Adipocyte (in vitro differentiated cells): ENCODE data around the gene NOS1AP.
"Not testable (repeated sequence)": the region's sequence is repeated elsewhere in the genome, so short reads cannot be mapped to it uniquely, and the experiment has no call there.

Source experiments
- DNase-seq: peaks from one replicate; pipeline ENCODE4 v3.0.0-alpha.2; 2015; ENCODE audit warnings: low read depth
- H3K27me3 ChIP-seq: replicated peaks from 2 replicates; pipeline ENCODE4 v1.7.0; 2013; ENCODE audit warnings: mild to moderate bottlenecking, low read length, moderate library complexity; ENCODE audit not compliant: control insufficient read depth, insufficient read depth
- H3K36me3 ChIP-seq: 2 replicates; pipeline ENCODE4 v1.7.0; 2013; ENCODE audit warnings: low read length, mild to moderate bottlenecking, moderate library complexity; ENCODE audit not compliant: control insufficient read depth, insufficient read depth, severe bottlenecking
- H3K4me1 ChIP-seq: 2 replicates; pipeline ENCODE4 v1.7.0; 2013; ENCODE audit warnings: mild to moderate bottlenecking, low read length, moderate library complexity; ENCODE audit not compliant: control insufficient read depth, insufficient read depth
- H3K4me3 ChIP-seq: 2 replicates; pipeline ENCODE4 v1.7.0; 2013; ENCODE audit warnings: mild to moderate bottlenecking, low read length, moderate library complexity
- H3K9ac ChIP-seq: 2 replicates; pipeline ENCODE4 v1.7.0; 2013; ENCODE audit warnings: mild to moderate bottlenecking, low read length, moderate library complexity
- H3K9me3 ChIP-seq: 2 replicates; pipeline ENCODE4 v1.7.0; 2013; ENCODE audit warnings: mild to moderate bottlenecking, low read length, moderate library complexity; ENCODE audit not compliant: control insufficient read depth

NOS1AP gene

DNA sequence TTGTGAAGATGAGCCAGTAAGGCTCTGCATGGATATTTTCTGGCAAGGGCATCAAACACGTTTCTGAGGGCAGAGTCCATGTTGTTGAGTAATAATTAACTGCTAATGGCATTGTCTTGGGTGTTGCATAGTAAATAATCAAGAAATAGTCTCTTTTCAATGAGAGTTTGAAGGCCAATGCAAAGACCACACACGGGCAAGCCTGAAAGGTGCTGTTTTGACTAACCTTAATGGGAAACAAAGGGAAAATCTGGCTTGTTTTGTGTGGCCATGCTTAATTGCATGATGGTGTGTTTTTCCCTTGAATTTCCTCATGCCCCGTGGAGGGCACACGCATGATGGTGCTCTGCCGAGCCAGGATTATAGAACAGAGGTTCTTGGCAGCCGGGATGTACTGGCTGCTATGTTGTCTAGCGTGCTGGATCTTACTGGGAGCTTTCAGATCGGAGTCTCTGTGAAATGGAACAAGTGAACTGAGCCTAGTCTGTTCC is 127.6 kb downstream of the NOS1AP start:
- no peak for DNase-seq
- Histone ChIP-seq H3K27me3 (peaks cover 20% of the 10 kb centered on the region), H3K4me1 (peaks cover 3% of the 10 kb centered on the region), H3K9me3 (no peaks in the 10 kb centered on the region), H3K36me3 (no peaks in the 10 kb centered on the region), H3K4me3 (no peak overlapping the region), H3K9ac (no peak overlapping the region)

DNA sequence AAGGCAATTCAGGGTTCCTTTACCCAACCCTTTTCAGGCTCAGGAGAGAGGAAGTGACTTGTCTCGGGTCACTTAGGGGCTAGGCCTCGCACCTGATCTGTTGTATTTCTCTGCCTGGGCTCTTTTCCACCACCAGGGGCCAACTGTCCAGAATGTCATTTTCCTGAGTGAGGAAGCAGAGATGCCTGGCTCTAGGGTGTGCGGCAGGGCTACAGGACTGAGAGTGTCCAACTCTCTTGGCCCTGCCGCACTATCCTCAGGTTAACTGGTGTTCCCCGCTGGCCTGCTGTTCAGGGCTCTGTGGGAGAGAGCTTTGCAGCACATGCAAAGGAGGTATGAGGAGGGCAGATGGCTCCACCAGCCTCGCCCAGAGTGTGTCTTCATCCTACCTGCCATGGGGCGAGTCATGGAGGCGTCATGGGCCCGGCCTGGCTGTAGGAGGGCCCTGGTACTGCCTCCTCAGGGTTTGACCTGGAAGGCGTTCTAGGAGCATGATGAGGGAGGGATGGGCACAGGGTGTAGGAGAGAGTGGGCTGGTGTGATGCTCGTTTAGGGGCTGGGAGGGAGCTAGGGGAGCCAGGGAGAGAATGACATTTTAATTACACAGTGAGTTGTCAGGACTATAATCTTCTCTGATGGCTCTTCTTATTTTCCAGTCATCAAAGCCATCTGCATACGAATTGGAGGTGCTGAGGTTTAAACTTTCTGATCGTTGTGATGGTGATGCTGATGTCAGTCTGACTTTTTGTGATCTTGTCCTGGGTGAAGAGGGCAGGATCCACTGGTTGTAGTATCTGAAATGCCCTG is 128.3 kb downstream of the NOS1AP start:
- no peak for DNase-seq
- H3K9me3 ChIP-seq, result no peaks in the 10 kb centered on the region
- H3K9ac ChIP-seq, result no peak overlapping the region
- no peaks in the 10 kb centered on the region for H3K36me3 ChIP-seq
- peaks cover 3% of the 10 kb centered on the region for H3K4me1 ChIP-seq
- peaks cover 20% of the 10 kb centered on the region for H3K27me3 ChIP-seq
- H3K4me3 ChIP-seq, result no peak overlapping the region

DNA sequence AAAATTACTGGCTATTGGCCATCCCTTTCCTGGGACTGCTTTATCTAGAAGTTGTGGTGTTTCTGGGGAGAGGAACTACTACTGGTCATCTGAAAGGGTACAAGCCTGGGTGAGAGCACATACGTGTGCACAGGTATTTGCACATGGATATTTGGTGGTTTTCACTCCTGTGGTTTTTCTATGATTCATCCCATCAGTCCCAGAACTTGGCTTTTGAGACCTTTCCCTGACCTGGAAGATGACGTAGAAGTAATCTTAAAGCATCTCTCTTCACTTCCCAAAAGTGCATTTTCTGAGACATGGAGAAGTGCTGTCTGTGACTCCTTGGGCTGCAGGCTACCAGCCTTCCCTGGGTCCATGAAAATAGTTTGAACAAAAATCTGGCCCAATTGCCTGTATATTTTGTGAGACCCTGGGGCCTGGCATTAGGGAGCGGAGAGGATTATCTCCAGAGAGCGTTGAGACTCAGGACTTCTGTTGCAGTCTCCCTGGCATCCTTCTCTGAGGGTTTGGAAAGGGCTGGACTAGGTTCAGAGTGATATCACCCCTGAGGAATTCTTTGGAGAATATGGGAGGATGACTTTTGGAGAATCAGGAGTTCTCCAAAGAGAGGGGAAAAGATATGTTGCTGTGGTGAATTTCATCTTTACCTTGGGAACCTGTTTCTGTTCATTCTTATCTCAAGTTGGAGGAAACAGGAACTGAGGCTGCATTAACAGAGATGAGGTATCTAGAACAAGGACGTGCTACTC is 130.8 kb downstream of the NOS1AP start:
- no peak for DNase-seq
- peaks cover 27% of the 10 kb centered on the region for H3K27me3 ChIP-seq
- H3K4me3 ChIP-seq, result no peak overlapping the region
- no peaks in the 10 kb centered on the region for H3K4me1 ChIP-seq
- H3K36me3 ChIP-seq, result no peaks in the 10 kb centered on the region
- no peak overlapping the region for H3K9ac ChIP-seq
- no peaks in the 10 kb centered on the region for H3K9me3 ChIP-seq

DNA sequence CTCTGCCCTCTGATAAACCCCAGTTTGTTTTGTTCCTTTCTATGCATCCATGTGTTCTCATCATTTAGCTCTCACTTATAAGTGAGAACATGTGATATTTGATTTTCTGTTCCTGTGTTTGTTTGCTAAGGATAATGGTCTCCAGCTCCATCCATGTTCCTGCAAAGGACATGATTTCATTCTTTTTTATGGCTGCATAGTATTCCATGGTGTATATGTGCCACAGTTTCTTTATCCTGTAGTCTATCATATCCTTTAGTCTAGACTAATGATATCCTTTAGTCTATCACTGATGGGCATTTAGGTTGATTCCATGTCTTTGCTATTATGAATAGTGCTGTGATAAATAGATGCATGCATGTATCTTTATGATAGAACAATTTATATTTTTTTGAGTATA is 131.6 kb downstream of the NOS1AP start:
- not testable (repeated sequence) for H3K4me1 ChIP-seq, DNase-seq, H3K9me3 ChIP-seq, H3K36me3 ChIP-seq, H3K4me3 ChIP-seq, H3K9ac ChIP-seq
- peaks cover 26% of the 10 kb centered on the region for H3K27me3 ChIP-seq

DNA sequence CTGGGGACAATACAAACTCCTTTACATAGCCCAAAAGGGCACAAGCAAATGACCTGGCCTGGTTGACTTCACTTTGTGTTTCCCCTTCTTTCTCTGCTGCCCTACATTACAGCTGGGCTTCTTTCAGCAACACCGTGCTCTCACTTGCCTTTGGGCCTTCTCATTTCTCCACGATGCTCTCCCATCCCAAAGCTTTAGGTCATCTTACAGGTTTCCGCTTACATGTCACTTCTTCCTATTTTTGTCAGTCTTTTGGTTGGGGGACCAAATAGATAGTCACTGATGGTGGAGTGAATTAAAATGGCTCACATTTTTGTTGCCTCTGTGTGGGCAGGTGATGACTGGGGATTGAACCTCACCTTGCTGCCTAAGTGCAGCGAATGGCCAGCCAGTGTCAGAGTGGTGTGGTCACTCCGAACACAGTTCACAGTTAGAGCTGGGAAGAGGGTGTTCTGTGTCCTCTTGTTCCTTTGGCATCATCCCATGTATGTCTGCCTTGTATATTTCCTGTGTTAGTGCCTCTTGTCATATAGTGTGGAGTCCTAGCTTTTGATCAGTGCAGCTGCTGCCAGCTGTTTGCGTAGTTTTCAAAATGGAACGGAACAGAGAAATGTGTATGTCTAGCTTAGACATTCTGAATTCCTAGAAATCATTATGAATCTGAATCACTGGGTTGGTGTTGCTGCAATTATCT is 134.8 kb downstream of the NOS1AP start:
- Histone ChIP-seq H3K27me3 (peaks cover 32% of the 10 kb centered on the region), H3K36me3 (no peaks in the 10 kb centered on the region), H3K4me1 (peaks cover 14% of the 10 kb centered on the region), H3K9ac (no peak overlapping the region), H3K4me3 (no peak overlapping the region), H3K9me3 (no peaks in the 10 kb centered on the region)
- DNase-seq, result no peak

DNA sequence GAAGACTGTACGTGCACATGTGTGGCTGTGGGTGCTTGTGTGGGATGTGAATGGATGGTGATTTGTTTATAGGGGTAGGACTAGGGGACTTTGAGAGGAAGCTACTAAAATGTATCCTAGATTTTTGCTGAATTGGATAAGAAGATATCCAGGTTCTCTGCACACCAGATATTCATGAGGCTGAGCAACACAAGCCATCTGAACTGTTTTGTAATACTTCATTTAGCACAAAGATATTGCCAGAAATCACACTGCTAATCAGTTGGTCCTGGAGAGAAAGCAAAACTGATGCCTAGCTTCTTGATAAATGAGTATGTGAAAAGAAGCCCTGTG is 135.3 kb downstream of the NOS1AP start:
- Histone ChIP-seq H3K9ac (no peak overlapping the region), H3K4me1 (peaks cover 17% of the 10 kb centered on the region), H3K36me3 (no peaks in the 10 kb centered on the region), H3K4me3 (no peak overlapping the region), H3K27me3 (peaks cover 32% of the 10 kb centered on the region), H3K9me3 (no peaks in the 10 kb centered on the region)
- DNase-seq, result no peak

DNA sequence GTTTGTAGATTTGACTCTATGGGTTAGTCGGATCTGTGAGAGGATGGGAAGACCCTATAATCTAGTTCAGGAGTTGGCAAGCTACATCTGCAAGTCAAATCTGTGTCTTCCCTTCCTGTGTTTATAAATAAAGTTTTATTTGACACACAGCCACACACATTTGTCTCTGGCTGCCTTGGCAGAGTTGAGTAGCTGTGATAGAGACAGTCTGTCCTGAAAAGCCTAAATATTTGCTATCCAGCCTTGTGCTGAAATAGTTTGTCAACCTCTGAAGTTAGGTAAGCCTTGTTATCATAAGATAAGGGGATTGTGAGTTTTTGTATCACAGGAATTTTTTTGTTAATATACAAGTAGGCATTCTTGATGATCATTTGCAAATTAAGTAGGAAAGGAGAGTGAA is 136.8 kb downstream of the NOS1AP start:
- DNase-seq, result no peak
- no peaks in the 10 kb centered on the region for H3K36me3 ChIP-seq
- H3K4me1 ChIP-seq, result peaks cover 17% of the 10 kb centered on the region
- no peak overlapping the region for H3K9ac ChIP-seq
- peaks cover 35% of the 10 kb centered on the region for H3K27me3 ChIP-seq
- H3K9me3 ChIP-seq, result no peaks in the 10 kb centered on the region
- no peak overlapping the region for H3K4me3 ChIP-seq

DNA sequence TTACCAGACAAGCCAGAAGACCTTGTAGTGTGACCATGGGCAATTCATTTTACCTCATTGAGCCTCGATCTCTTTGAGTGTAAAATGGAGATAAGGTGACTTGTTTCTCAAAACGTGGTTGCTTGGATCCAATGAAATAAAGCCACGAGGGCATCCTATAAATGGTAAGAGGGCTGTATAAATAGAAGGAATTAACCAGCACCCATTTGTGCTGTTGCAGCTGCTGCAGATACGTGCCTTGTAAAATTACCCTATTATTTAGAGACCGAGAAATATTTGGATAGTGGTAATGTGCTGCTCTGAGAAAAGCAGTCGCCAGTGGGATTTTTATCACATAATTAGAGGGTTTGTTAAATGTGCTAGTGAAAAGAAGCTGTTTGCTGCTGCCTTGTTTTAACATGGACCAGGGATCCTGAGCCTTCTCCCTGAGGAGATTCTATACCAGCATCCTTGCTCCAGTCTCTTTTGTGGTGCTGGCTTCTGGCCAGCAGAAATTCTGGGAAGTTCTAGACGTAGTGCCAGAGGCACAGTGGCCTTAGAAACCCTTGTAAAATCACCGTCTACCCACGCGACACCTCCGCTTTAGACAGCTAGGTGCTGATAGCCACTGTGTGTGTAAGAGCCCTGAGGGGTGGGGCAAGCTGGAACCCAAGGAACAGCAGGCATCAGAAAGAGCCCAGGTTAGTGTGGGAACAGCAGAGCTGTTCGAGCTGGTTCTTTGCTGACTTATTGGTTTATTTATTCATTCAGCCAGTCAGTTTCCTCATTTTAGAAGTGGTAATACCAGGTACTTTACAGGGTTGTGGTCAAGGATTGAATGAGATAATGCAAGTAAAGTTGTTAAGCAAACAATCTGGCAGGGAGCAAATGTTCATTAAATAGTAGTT is 137.5 kb downstream of the NOS1AP start:
- DNase-seq, result no peak
- peaks cover 35% of the 10 kb centered on the region for H3K27me3 ChIP-seq

DNA sequence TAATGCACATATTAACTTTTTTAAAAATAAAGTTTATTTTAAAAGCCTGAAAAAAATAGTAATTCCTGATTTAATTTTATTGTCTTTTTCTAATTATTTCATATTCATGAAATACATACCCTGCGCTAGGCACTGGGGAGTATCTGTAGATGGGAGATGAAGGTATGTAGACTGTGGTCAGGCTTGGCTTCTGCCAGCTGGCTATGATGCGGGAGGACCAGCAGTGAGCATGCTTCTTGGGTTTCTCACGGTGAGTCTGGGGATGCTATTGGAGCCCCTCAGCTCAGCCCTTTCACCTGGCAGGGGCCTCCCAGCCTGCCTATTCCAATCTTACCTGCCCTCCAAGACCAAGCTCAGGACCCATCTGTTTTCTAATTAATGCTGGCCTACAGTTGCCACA is 138.4 kb downstream of the NOS1AP start:
- Histone ChIP-seq H3K36me3 (no peaks in the 10 kb centered on the region), H3K27me3 (peaks cover 36% of the 10 kb centered on the region), H3K9me3 (no peaks in the 10 kb centered on the region), H3K4me3 (no peak overlapping the region), H3K9ac (no peak overlapping the region), H3K4me1 (peaks cover 20% of the 10 kb centered on the region)
- DNase-seq, result no peak

More for the DNA sequence above, 137.5 kb downstream of the NOS1AP start:
- Histone ChIP-seq H3K36me3 (no peaks in the 10 kb centered on the region), H3K9me3 (no peaks in the 10 kb centered on the region), H3K9ac (no peak overlapping the region), H3K4me1 (peaks cover 17% of the 10 kb centered on the region), H3K4me3 (no peak overlapping the region)

DNA sequence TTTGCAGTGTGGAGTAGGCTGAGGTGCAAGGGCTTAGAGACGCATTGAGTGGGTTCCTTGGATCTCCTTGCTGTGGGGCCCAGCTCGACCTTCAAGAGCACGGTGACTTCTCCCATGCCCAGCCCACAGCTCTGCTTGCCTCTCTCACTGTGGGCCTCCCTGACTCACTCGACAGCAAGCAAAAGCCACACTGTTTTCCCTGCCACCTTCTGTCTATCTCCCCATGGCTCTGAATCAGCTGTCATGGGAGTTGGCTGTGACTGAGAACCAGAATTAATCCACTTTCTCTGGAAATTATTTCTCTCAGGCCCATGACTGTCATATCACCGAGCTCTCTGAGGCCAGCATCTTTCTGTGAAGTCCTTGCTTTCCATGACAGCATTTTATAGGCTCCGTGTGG is 140.7 kb downstream of the NOS1AP start:
- Histone ChIP-seq H3K36me3 (no peaks in the 10 kb centered on the region), H3K4me3 (no peak overlapping the region), H3K4me1 (peaks cover 28% of the 10 kb centered on the region), H3K9ac (no peak overlapping the region), H3K9me3 (no peaks in the 10 kb centered on the region), H3K27me3 (peaks cover 26% of the 10 kb centered on the region)
- DNase-seq, result no peak
